Measurements from ENCODE around the gene INPP1. TPM values are rescaled to one million over a fixed set of nuclear protein-coding genes. Genes with fewer than 3 reads are reported as not detected.

Gene INPP1
- total RNA-seq, 4 donors from 2014 or later, result 5.6 to 9.9 (median 8.0) TPM

- no peak for TF ChIP-seq POLR2A (IDR thresholded peaks at IDR 0.05)
- peak in 2 of 5 experiments; percentile 5 to 26 for TF ChIP-seq CTCF (IDR thresholded peaks at IDR 0.05 in 4 of 5, conservative IDR thresholded peaks at IDR 0.05 in 1 of 5)
- H3K9me3 ChIP-seq, result no peaks in the 10 kb centered on the region
- ATAC-seq (no peak), DNase-seq (no peak)
- H3K27me3 ChIP-seq, result no peaks in the 10 kb centered on the region
- no peak overlapping the region for H3K4me3 ChIP-seq
- in situ Hi-C loops (cut with MboI; ENCODE audit: low sequenced_read_pairs in 4 of 4), result loop anchor here in 2 of 4 donors (10.0 kb wide), 2 partner anchors 46 to 206 kb away; partner anchors contain the start of gene NEMP2 (in 1 of the 2)
- H3K27ac ChIP-seq, result no peak overlapping the region
- intact Hi-C loops (cut with DNase I; ENCODE audit: low total_unique reads), result no loop called here
- H3K36me3 ChIP-seq, result no peaks in the 10 kb centered on the region
- no peaks in the 10 kb centered on the region for H3K4me1 ChIP-seq
These were observed 14.7 kb upstream of the INPP1 start for GRCh38 chr2:190328573-190329147.

- Histone ChIP-seq H3K4me1 (peaks cover 0 to 6% of the 10 kb centered on the region in 2 donors), H3K27ac (no peak overlapping the region), H3K9me3 (no peaks in the 10 kb centered on the region), H3K36me3 (no peaks in the 10 kb centered on the region), H3K27me3 (no peaks in the 10 kb centered on the region), H3K4me3 (no peak overlapping the region)
- ATAC-seq (no peak), DNase-seq (no peak)
- in situ Hi-C loops (cut with MboI; ENCODE audit: low sequenced_read_pairs in 4 of 4) (no loop called here), intact Hi-C loops (cut with DNase I; ENCODE audit: low total_unique reads) (no loop called here)
- no peak for TF ChIP-seq POLR2A (IDR thresholded peaks at IDR 0.05)
- TF ChIP-seq CTCF (IDR thresholded peaks at IDR 0.05 in 4 of 5, conservative IDR thresholded peaks at IDR 0.05 in 1 of 5), result no peak
These were observed 10.0 kb upstream of the INPP1 start for GRCh38 chr2:190333395-190333794.

- no peak for DNase-seq
- Histone ChIP-seq H3K27ac (peak overlapping the region in 3 of 4 donors; percentile 16 to 44 (median 27)), H3K9me3 (no peaks in the 10 kb centered on the region), H3K27me3 (no peaks in the 10 kb centered on the region), H3K4me1 (peaks cover 0 to 6% of the 10 kb centered on the region in 2 donors), H3K4me3 (no peak overlapping the region), H3K36me3 (no peaks in the 10 kb centered on the region)
- intact Hi-C loops (cut with DNase I; ENCODE audit: low total_unique reads) (no loop called here), in situ Hi-C loops (cut with MboI; ENCODE audit: low sequenced_read_pairs in 4 of 4) (no loop called here)
- TF ChIP-seq POLR2A (IDR thresholded peaks at IDR 0.05) (no peak), CTCF (IDR thresholded peaks at IDR 0.05 in 4 of 5, conservative IDR thresholded peaks at IDR 0.05 in 1 of 5) (no peak)
- no peak for ATAC-seq
These were observed 9.5 kb upstream of the INPP1 start for GRCh38 chr2:190333928-190334327.

GRCh38 chr2:190334479-190335224, 8.7 kb upstream of the INPP1 start:
- intact Hi-C loops (cut with DNase I; ENCODE audit: low total_unique reads) (no loop called here), in situ Hi-C loops (cut with MboI; ENCODE audit: low sequenced_read_pairs in 4 of 4) (no loop called here)
- H3K36me3 ChIP-seq, result no peaks in the 10 kb centered on the region
- ATAC-seq (peak in 1 of 2 donors; percentile 70), DNase-seq (no peak)
- no peaks in the 10 kb centered on the region for H3K9me3 ChIP-seq
- no peak overlapping the region for H3K4me3 ChIP-seq
- no peaks in the 10 kb centered on the region for H3K27me3 ChIP-seq
- TF ChIP-seq POLR2A (IDR thresholded peaks at IDR 0.05) (no peak), CTCF (IDR thresholded peaks at IDR 0.05 in 4 of 5, conservative IDR thresholded peaks at IDR 0.05 in 1 of 5) (no peak)
- peak overlapping the region in 3 of 4 donors; percentile 41 to 49 (median 44) for H3K27ac ChIP-seq
- H3K4me1 ChIP-seq, result peaks cover 0 to 6% of the 10 kb centered on the region in 2 donors

Measured in gastrocnemius medialis (tissue), 4 donors.